ENCODE results near the gene RPS6KB1.

DNA sequence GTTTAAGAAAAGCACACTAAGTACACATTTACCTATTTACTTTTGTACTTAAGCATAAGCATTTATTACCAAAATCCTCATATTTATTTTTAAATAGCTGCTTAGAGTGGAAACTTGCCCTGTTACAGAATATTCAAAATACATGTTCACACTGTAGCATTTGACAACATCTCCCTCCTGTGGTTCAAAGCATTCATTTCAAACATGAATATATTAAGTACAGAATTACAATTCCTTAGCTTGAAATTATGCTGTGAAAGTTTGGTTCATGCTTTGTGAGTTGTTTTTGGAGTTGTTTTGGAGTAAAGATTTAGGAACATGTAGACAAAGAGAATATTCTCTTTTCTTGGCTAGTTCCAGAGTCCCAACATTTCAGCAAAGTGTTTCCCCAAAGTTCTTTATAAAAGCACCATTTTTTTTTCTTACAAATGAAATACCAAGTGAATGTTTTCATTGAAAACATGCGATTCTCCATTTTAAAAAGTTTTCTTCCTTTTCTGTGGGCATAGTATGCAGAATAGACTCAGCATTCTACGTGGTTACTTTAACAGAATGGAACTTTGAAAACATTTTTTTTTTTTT is 33.4 kb upstream of the RPS6KB1 start:
- TF ChIP-seq, protein P1, sequence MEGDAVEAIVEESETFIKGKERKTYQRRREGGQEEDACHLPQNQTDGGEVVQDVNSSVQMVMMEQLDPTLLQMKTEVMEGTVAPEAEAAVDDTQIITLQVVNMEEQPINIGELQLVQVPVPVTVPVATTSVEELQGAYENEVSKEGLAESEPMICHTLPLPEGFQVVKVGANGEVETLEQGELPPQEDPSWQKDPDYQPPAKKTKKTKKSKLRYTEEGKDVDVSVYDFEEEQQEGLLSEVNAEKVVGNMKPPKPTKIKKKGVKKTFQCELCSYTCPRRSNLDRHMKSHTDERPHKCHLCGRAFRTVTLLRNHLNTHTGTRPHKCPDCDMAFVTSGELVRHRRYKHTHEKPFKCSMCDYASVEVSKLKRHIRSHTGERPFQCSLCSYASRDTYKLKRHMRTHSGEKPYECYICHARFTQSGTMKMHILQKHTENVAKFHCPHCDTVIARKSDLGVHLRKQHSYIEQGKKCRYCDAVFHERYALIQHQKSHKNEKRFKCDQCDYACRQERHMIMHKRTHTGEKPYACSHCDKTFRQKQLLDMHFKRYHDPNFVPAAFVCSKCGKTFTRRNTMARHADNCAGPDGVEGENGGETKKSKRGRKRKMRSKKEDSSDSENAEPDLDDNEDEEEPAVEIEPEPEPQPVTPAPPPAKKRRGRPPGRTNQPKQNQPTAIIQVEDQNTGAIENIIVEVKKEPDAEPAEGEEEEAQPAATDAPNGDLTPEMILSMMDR (conservative IDR thresholded peaks at IDR 0.05; ENCODE audit: low read length): peak; percentile 80
- TF ChIP-seq EZH2phosphoT487 (IDR thresholded peaks at IDR 0.05; ENCODE audit: borderline replicate concordance, low read depth, low read length): no peak
